GM12878 (cell line): Measurements from ENCODE around the gene SLC2A4. TPM values are rescaled to one million over a fixed set of nuclear protein-coding genes. Genes with fewer than 3 reads are reported as not detected.

Experiments used
- ATF2 ChIP-seq: IDR thresholded peaks from 2 replicates; pipeline ENCODE4 v1.6.1; 2012; ENCODE audit warnings: low read length, inconsistent platforms
- ATF3 ChIP-seq: IDR thresholded peaks from 2 replicates; pipeline ENCODE4 v1.6.1; 2011; ENCODE audit warnings: low read depth, mild to moderate bottlenecking, low read length, moderate library complexity, borderline replicate concordance; ENCODE audit errors: extremely low read depth
- BRCA1 ChIP-seq: IDR thresholded peaks from 2 replicates; pipeline ENCODE4 v1.6.1; 2011; ENCODE audit warnings: low read depth, low read length, improper control_type of control experiment
- CREM ChIP-seq: IDR thresholded peaks from 2 replicates; pipeline ENCODE4 v1.6.1; 2014; ENCODE audit warnings: antibody characterized with exemption, low read depth
- EP300 ChIP-seq, 2 experiments: fragments of 150-350 bp in 1 of 2; IDR thresholded peaks; 2 replicates each; pipeline ENCODE4 v1.6.1; 2011 to 2012; ENCODE audit warnings: low read depth in 2 of 2, low read length in 2 of 2, borderline replicate concordance in 1 of 2, improper control_type of control experiment in 1 of 2, inconsistent platforms in 1 of 2; ENCODE audit not compliant: control insufficient read depth in 1 of 2
- EZH2 ChIP-seq: IDR thresholded peaks from 2 replicates; pipeline ENCODE4 v1.6.1; 2012; ENCODE audit warnings: low read depth, mild to moderate bottlenecking, control low read depth, inconsistent platforms, low read length, borderline replicate concordance; ENCODE audit not compliant: control insufficient read depth
- KDM1A ChIP-seq: fragments of 200-600 bp; sonication (generic); IDR thresholded peaks from 2 replicates; pipeline ENCODE4 v1.6.1; 2016; ENCODE audit warnings: borderline replicate concordance
- KLF5 ChIP-seq: fragments of 450-650 bp; IDR thresholded peaks from 2 replicates; pipeline ENCODE4 v1.6.1; 2014; ENCODE audit warnings: mild to moderate bottlenecking; ENCODE audit not compliant: partially characterized antibody
- MEF2B ChIP-seq: fragments of 450-650 bp; IDR thresholded peaks from 2 replicates; pipeline ENCODE4 v1.6.1; 2018; ENCODE audit warnings: mild to moderate bottlenecking, moderate library complexity; ENCODE audit not compliant: partially characterized antibody, poor library complexity, severe bottlenecking
- MXI1 ChIP-seq: fragments of 150-350 bp; IDR thresholded peaks from 2 replicates; pipeline ENCODE4 v1.6.1; 2011; ENCODE audit warnings: low read depth, mild to moderate bottlenecking, inconsistent platforms, low read length, improper control_type of control experiment
- MYC ChIP-seq: IDR thresholded peaks from 2 replicates; pipeline ENCODE4 v1.6.1; 2011; ENCODE audit warnings: mild to moderate bottlenecking, low read length, moderate library complexity, inconsistent platforms; ENCODE audit not compliant: insufficient read depth, insufficient replicate concordance, insufficient read length, severe bottlenecking
- NBN ChIP-seq: fragments of 450-650 bp; IDR thresholded peaks from 2 replicates; pipeline ENCODE4 v1.6.1; 2016
- NR2F1 ChIP-seq: fragments of 450-650 bp; conservative IDR thresholded peaks from 2 replicates; pipeline ENCODE4 v1.6.1; 2017; ENCODE audit warnings: mild to moderate bottlenecking
- PML ChIP-seq: IDR thresholded peaks from 2 replicates; pipeline ENCODE4 v1.6.1; 2012; ENCODE audit warnings: low read length, inconsistent platforms
- POLR2A ChIP-seq: IDR thresholded peaks from 2 replicates; pipeline ENCODE4 v1.6.1; 2011; ENCODE audit warnings: low read depth, mild to moderate bottlenecking, low read length
- POLR2AphosphoS5 ChIP-seq: IDR thresholded peaks from 2 replicates; pipeline ENCODE4 v1.6.1; 2011; ENCODE audit warnings: mild to moderate bottlenecking, low read length, inconsistent platforms
- SP1 ChIP-seq: IDR thresholded peaks from one replicate; pipeline ENCODE4 v1.6.1; 2011; ENCODE audit warnings: low read depth, low read length
- SREBF2 ChIP-seq: IDR thresholded peaks from 2 replicates; pipeline ENCODE4 v1.6.1; 2012; ENCODE audit warnings: mild to moderate bottlenecking, low read length
- SUZ12 ChIP-seq: fragments of 200-600 bp; sonication (generic); IDR thresholded peaks from one replicate; pipeline ENCODE4 v1.6.1; 2018; ENCODE audit warnings: antibody characterized with exemption, mild to moderate bottlenecking; ENCODE audit not compliant: unreplicated experiment
- TBL1XR1 ChIP-seq: IDR thresholded peaks from 2 replicates; pipeline ENCODE4 v1.6.1; 2012; ENCODE audit warnings: low read depth, low read length, improper control_type of control experiment
- YBX1 ChIP-seq: fragments of 450-650 bp; IDR thresholded peaks from 2 replicates; pipeline ENCODE4 v1.6.1; 2016; ENCODE audit warnings: antibody characterized with exemption
- ZBED1 ChIP-seq: IDR thresholded peaks from 2 replicates; pipeline ENCODE4 v1.6.1; 2016; ENCODE audit warnings: borderline replicate concordance
- ZNF217 ChIP-seq: fragments of 450-650 bp; IDR thresholded peaks from 2 replicates; pipeline ENCODE4 v1.6.1; 2017; ENCODE audit warnings: antibody characterized with exemption, mild to moderate bottlenecking
- ZNF622 ChIP-seq: fragments of 450-650 bp; IDR thresholded peaks from 2 replicates; pipeline ENCODE4 v1.6.1; 2017; ENCODE audit warnings: mild to moderate bottlenecking, inconsistent platforms
- polyA plus RNA-seq, 11 experiments: library from polyadenylated mRNA; depleted of rRNA in 4 of 11; unstranded in 6 of 11; stranded (reverse) in 5 of 11; fragments of >200 nt; fragmentation: Nextera tagmentation in 4 of 11; fragmentation: Illumina TruSeq in 1 of 11; extraction: Ambion mirVana in 4 of 11; extraction: Trizol in 1 of 11; gene quantifications; 1 replicate in 1 of 11; 2 replicates in 10 of 11; pipeline versions ENCODE4 v1.2.1 to v1.2.3, GENCODE V29; 2011 to 2016; ENCODE audit warnings: inconsistent platforms in 2 of 11, missing spikeins in 2 of 11, low read depth in 1 of 11
- total RNA-seq, 4 experiments: library from RNA; depleted of rRNA in 3 of 4; stranded (reverse); fragments of >200 nt in 3 of 4; fragmentation: Illumina TruSeq in 1 of 4; extraction: Trizol in 1 of 4; gene quantifications; 2 replicates each; pipeline versions ENCODE4 v1.2.1 to v1.2.3, GENCODE V29; 2013 to 2021
- TF ChIP-seq, protein P1 (sequence below): fragments of 450-650 bp; IDR thresholded peaks from 2 replicates; pipeline ENCODE4 v1.6.1; 2016; ENCODE audit warnings: mild to moderate bottlenecking, moderate library complexity, borderline replicate concordance
- TF ChIP-seq, protein P2 (sequence below): fragments of 450-650 bp; IDR thresholded peaks from 2 replicates; pipeline ENCODE4 v1.6.1; 2017; ENCODE audit warnings: mild to moderate bottlenecking

The SLC2A4 gene
- total and polyA plus RNA-seq, 10 of the 15 experiments (the other 5 are each of a cell fraction or from before 2014, with no cell fraction given) = 0.03 to 0.23 (median 0.04) TPM; not detected in 4

GRCh38 chr17:7251661-7252175 is 29.8 kb upstream of the SLC2A4 start, which contains the start of gene CTDNEP1 (continued):
- TF ChIP-seq EZH2 = no peak
- TF ChIP-seq MEF2B = no peak
- TF ChIP-seq ATF2 = no peak
- TF ChIP-seq POLR2A = peak; percentile 34; the same call in 1 of the 2 replicates
- no peak for TF ChIP-seq ATF3
- no peak for TF ChIP-seq EP300 (IDR thresholded peaks at IDR 0.05; ENCODE audit: borderline replicate concordance in 1 of 2, control insufficient read depth in 1 of 2, low read depth in 2 of 2, low read length in 2 of 2)
- TF ChIP-seq, protein P1, sequence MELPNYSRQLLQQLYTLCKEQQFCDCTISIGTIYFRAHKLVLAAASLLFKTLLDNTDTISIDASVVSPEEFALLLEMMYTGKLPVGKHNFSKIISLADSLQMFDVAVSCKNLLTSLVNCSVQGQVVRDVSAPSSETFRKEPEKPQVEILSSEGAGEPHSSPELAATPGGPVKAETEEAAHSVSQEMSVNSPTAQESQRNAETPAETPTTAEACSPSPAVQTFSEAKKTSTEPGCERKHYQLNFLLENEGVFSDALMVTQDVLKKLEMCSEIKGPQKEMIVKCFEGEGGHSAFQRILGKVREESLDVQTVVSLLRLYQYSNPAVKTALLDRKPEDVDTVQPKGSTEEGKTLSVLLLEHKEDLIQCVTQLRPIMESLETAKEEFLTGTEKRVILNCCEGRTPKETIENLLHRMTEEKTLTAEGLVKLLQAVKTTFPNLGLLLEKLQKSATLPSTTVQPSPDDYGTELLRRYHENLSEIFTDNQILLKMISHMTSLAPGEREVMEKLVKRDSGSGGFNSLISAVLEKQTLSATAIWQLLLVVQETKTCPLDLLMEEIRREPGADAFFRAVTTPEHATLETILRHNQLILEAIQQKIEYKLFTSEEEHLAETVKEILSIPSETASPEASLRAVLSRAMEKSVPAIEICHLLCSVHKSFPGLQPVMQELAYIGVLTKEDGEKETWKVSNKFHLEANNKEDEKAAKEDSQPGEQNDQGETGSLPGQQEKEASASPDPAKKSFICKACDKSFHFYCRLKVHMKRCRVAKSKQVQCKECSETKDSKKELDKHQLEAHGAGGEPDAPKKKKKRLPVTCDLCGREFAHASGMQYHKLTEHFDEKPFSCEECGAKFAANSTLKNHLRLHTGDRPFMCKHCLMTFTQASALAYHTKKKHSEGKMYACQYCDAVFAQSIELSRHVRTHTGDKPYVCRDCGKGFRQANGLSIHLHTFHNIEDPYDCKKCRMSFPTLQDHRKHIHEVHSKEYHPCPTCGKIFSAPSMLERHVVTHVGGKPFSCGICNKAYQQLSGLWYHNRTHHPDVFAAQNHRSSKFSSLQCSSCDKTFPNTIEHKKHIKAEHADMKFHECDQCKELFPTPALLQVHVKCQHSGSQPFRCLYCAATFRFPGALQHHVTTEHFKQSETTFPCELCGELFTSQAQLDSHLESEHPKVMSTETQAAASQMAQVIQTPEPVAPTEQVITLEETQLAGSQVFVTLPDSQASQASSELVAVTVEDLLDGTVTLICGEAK = peak; percentile 93
- no peak; the same call in 1 of the 2 replicates for TF ChIP-seq BRCA1
- TF ChIP-seq NBN = no peak
- no peak for TF ChIP-seq ZNF217
- TF ChIP-seq MXI1 = peak; percentile 50; the same call in 1 of the 2 replicates
- TF ChIP-seq KDM1A = no peak
- TF ChIP-seq MYC = no peak
- peak; percentile 10; the same call in 1 of the 2 replicates for TF ChIP-seq POLR2AphosphoS5
- TF ChIP-seq TBL1XR1 = no peak
- no peak for TF ChIP-seq SREBF2
- no peak for TF ChIP-seq PML
- TF ChIP-seq, protein P2, sequence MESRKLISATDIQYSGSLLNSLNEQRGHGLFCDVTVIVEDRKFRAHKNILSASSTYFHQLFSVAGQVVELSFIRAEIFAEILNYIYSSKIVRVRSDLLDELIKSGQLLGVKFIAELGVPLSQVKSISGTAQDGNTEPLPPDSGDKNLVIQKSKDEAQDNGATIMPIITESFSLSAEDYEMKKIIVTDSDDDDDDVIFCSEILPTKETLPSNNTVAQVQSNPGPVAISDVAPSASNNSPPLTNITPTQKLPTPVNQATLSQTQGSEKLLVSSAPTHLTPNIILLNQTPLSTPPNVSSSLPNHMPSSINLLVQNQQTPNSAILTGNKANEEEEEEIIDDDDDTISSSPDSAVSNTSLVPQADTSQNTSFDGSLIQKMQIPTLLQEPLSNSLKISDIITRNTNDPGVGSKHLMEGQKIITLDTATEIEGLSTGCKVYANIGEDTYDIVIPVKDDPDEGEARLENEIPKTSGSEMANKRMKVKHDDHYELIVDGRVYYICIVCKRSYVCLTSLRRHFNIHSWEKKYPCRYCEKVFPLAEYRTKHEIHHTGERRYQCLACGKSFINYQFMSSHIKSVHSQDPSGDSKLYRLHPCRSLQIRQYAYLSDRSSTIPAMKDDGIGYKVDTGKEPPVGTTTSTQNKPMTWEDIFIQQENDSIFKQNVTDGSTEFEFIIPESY = no peak
- no peak for TF ChIP-seq ZBED1
- TF ChIP-seq SUZ12 = no peak
- TF ChIP-seq CREM = no peak; the same call in 1 of the 2 replicates
- TF ChIP-seq YBX1 = no peak
- TF ChIP-seq KLF5 = no peak
- TF ChIP-seq SP1 = no peak
- TF ChIP-seq NR2F1 = no peak
- TF ChIP-seq ZNF622 = no peak
